Psoas muscle (tissue), 8 donors: ENCODE measurements around the gene FTH1. TPM values are rescaled to one million over a fixed set of nuclear protein-coding genes. Genes with fewer than 3 reads are reported as not detected.
"Not testable (repeated sequence)": the region's sequence is repeated elsewhere in the genome, so short reads cannot be mapped to it uniquely, and the experiment has no call there.

Experiments used
- ATAC-seq, 4 donors: fragments of 200-7000 bp; cut with Tn5 transposase; one replicate each; pipeline ENCODE4 v1.9.1; 2020; ENCODE audit warnings: moderate library complexity in 3 of 4, mild to moderate bottlenecking in 2 of 4
- DNase-seq, 2 donors: peaks; one replicate each; pipeline ENCODE4 v3.0.0-alpha.2; 2020
- H3K27ac ChIP-seq: fragments of 200-600 bp; one replicate; pipeline ENCODE4 v1.8.0; 2022
- H3K27me3 ChIP-seq, 3 donors: fragments of 200-600 bp in 1 of 3; one replicate each; pipeline versions ENCODE4 v1.6.1 to v1.8.0; 2013 to 2022; ENCODE audit warnings: low read length in 2 of 3, mild to moderate bottlenecking in 2 of 3, moderate library complexity in 1 of 3; ENCODE audit not compliant: insufficient read depth in 3 of 3
- H3K36me3 ChIP-seq, 2 donors: fragments of 200-600 bp in 1 of 2; one replicate each; pipeline versions ENCODE4 v1.6.1 to v1.8.0; 2013 to 2022; ENCODE audit warnings: low read depth in 1 of 2, mild to moderate bottlenecking in 1 of 2, moderate library complexity in 1 of 2; ENCODE audit not compliant: insufficient read depth in 1 of 2
- H3K4me1 ChIP-seq: fragments of 200-600 bp; one replicate; pipeline ENCODE4 v1.8.0; 2022
- H3K4me3 ChIP-seq: fragments of 200-600 bp; one replicate; pipeline ENCODE4 v1.8.0; 2022; ENCODE audit warnings: mild to moderate bottlenecking
- H3K9me3 ChIP-seq: fragments of 200-600 bp; one replicate; pipeline ENCODE4 v1.8.0; 2022
- WGBS, 3 donors: extraction: QIAGEN DNeasy Blood & Tissue Kit; methylation state at CpG; one replicate each; pipeline versions ENCODE4 v1.1.6 to v1.1.7; 2013; 5-methylcytosine and 5-hydroxymethylcytosine counted together
- intact Hi-C, 2 donors: fragments of 100-400 bp; cut with DNase I; formaldehyde crosslinking; loops; one replicate each; pipeline versions ENCODE4 v1.11.0 to v1.14.2; 2022
- polyA plus RNA-seq, 3 donors: library from polyadenylated mRNA; stranded (reverse); fragments of 200-250 nt; gene quantifications; one replicate each; pipeline ENCODE4 v1.2.3, GENCODE V29; 2013
- total RNA-seq, 4 donors: library from RNA; stranded (reverse); fragmentation: NEBNext Ultra II Directional in 2 of 4; extraction: Animal tissue kit (Norgen Biotek cat#: 25700) in 2 of 4; gene quantifications; one replicate each; pipeline versions ENCODE4 v1.2.1 to v1.2.4, GENCODE V29; 2021 to 2023
- TF ChIP-seq, protein P1 (sequence below): fragments of 200-600 bp; IDR thresholded peaks from one replicate; pipeline ENCODE4 v1.8.0; 2022; ENCODE audit warnings: antibody characterized with exemption
- donor health status: healthy with polysubstance abuse.
- donor health status: DM: no; HTN: no; CAD: no; lungs with moderate emphysema.
- donor health status: Bipolar disorder and iron deficiency.
- donor health status: healthy.
- donor health status: DM: yes; HTN: yes; CAD: no.
- donor health status: DM: no; HTN: no; CAD: no.
- donor health status: DM: no; HTN: no; CAD: no.
- donor health status: DM: yes; HTN: yes; CAD: no.

FTH1 gene
- total and polyA plus RNA-seq, 7 donors: 2,269 to 16,176 (median 3,132) TPM

DNA sequence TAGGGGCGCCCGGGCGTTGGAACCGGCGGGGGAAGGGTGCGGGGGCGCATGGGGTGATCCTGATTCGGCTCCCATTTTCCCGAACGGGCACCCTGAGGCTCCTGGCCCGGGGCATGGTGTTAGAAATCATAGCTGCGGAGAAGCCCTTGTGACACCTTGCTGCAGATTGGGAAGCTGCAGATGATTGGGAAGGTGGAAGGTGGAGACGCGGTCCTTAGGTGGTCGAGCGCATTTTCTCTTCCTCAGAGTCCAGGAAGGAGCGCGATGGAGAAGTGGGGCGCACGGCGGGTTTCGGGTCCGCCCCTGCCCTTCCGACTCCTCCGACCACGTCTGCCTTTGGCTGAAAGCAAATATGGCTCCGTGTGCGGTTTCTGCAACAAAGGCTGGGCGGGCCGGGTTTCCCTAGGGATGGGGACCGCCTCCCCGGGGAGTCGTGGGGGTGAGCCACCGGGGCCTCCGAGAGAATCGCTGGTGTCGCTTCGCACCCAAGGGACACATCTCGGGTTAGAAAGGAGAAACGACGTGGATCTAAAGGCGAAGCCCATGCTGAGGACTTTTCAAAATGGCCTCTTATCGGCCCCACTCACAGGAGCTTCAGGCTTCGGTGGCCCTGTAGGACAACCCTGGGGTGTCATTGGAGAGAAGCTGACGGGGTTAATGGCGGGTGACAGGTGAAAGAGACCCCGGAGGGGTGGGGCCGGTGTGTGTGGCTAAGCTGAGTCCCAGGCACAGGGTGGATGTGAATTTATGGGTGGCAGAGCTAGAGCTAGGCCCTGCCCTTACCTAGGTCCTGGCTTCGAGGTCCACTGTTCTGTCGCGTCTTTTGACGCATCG is 707 bp upstream of the FTH1 start:
- 12 to 17% (median 14%) methylated on average over 47 to 53 of the region's 53 CpGs for WGBS, 3 donors
- Histone ChIP-seq H3K9me3 (no peaks in the 10 kb centered on the region), H3K27ac (peak overlapping the region; percentile 97), H3K4me1 (peaks cover 66% of the 10 kb centered on the region), H3K36me3 (peaks cover 3 to 30% of the 10 kb centered on the region in 2 donors), H3K4me3 (peak overlapping the region; percentile 86), H3K27me3 (no peaks in the 10 kb centered on the region)
- TF ChIP-seq, protein P1, sequence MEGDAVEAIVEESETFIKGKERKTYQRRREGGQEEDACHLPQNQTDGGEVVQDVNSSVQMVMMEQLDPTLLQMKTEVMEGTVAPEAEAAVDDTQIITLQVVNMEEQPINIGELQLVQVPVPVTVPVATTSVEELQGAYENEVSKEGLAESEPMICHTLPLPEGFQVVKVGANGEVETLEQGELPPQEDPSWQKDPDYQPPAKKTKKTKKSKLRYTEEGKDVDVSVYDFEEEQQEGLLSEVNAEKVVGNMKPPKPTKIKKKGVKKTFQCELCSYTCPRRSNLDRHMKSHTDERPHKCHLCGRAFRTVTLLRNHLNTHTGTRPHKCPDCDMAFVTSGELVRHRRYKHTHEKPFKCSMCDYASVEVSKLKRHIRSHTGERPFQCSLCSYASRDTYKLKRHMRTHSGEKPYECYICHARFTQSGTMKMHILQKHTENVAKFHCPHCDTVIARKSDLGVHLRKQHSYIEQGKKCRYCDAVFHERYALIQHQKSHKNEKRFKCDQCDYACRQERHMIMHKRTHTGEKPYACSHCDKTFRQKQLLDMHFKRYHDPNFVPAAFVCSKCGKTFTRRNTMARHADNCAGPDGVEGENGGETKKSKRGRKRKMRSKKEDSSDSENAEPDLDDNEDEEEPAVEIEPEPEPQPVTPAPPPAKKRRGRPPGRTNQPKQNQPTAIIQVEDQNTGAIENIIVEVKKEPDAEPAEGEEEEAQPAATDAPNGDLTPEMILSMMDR: no peak
- intact Hi-C loops: loop anchor here in 1 of 2 donors (10.0 kb wide), 1 partner anchor 627 kb away; the partner anchor contains the start of gene TUT1
- DNase-seq: peak; percentile 56 to 72
- ATAC-seq: peak in 1 of 4 donors; percentile 1

DNA sequence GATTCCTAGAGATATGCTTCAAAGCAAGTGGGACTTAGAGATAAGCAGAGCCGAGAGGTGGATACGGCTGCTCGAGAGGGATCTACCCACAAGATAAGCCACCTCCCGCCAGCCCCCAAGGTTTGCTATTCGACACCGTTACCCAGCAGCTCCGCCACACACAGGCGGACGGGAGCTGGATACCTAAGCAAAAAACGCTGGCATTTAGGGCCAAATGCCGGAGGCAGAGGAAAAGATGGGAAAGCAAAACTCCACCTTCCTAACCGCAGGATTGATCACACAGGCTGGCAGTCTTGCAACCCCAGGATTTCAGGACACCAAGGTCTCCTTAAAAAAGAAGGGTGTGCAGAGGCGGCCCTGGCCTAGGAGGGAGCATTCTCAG is 709 bp downstream of the FTH1 start:
- Histone ChIP-seq H3K27me3 (no peaks in the 10 kb centered on the region), H3K4me1 (peaks cover 60% of the 10 kb centered on the region), H3K36me3 (peaks cover 3 to 30% of the 10 kb centered on the region in 2 donors), H3K4me3 (peak overlapping the region; percentile 86), H3K9me3 (no peaks in the 10 kb centered on the region), H3K27ac (peak overlapping the region; percentile 97)
- ATAC-seq (no peak), DNase-seq (no peak)
- 0 to 1% (median 0%) methylated on average over 13 of the region's 13 CpGs for WGBS, 3 donors
- TF ChIP-seq, protein P1: no peak
- intact Hi-C loops: loop anchor here in 1 of 2 donors (10.0 kb wide), 1 partner anchor 628 kb away; the partner anchor contains the start of gene TUT1

DNA sequence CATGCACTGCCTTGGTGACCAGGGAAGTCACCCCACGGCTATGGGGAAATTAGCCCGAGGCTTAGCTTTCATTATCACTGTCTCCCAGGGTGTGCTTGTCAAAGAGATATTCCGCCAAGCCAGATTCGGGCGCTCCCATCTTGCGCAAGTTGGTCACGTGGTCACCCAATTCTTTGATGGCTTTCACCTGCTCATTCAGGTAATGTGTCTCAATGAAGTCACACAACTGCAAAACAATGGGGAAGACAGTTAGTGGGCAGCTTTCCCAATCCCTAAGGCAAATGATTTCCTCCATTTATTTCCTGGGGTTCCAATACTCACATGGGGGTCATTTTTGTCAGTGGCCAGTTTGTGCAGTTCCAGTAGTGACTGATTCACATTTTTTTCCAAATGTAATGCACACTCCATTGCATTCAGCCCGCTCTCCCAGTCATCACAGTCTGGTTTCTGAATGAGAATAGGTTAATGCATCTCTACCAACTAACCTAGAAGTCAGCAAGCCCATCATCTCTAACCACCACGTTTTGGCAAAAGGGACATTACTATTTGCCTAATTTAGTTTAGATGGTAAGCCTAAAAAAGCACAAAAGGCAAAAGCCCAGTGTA is 2.7 kb downstream of the FTH1 start:
- DNase-seq, ATAC-seq, H3K9me3 ChIP-seq, H3K27me3 ChIP-seq: not testable (repeated sequence)
- Histone ChIP-seq H3K4me3 (peak overlapping the region; percentile 86), H3K36me3 (peaks cover 3 to 30% of the 10 kb centered on the region in 2 donors), H3K4me1 (peaks cover 49% of the 10 kb centered on the region), H3K27ac (peak overlapping the region; percentile 97)
- WGBS, 3 donors: 64 to 70% (median 69%) methylated on average over 9 of the region's 9 CpGs
- intact Hi-C loops: loop anchor here (5.0 to 10.0 kb wide), 2 partner anchors 77 to 630 kb away; partner anchors contain the start of gene TUT1 (in 1 of the 2)

DNA sequence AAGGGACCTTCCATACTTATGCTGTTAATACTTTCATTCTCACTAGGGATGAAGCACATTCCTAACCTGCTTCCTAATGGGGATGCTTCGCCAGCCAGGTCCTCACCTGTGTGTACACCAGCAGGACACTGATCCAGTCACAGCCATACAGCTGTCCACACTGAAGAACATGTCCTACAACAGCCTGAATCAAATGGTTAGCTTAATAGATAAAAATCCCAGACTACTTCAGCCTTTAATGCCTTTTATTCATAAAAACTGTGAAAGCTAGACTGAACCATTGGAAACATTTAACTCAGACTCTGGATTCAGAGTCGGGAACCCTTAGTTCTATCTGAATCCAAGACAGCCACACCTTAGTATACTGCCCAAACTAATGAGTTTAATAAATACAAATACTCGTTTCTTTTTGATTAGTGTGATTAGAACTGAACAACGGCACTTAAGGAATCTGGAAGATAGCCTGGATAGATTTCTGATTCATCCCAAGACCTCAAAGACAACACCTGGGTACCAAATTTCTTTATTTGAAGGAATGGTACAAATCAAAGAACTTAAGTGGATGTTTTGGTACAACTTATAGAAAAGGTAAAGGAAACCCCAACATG is 3.3 kb downstream of the FTH1 start:
- Histone ChIP-seq H3K4me1 (peaks cover 43% of the 10 kb centered on the region), H3K4me3 (peak overlapping the region; percentile 86), H3K9me3 (no peaks in the 10 kb centered on the region), H3K27ac (peak overlapping the region; percentile 97), H3K36me3 (peaks cover 3 to 30% of the 10 kb centered on the region in 2 donors), H3K27me3 (no peaks in the 10 kb centered on the region)
- 74 to 86% (median 75%) methylated on average over 4 of the region's 4 CpGs for WGBS, 3 donors
- TF ChIP-seq, protein P1: no peak
- DNase-seq: no peak
- no peak for ATAC-seq
- intact Hi-C loops: loop anchor here (5.0 to 10.0 kb wide), 2 partner anchors 77 to 631 kb away; partner anchors contain the start of gene TUT1 (in 1 of the 2)
